Fibroblast of the aortic adventitia (primary cell): ENCODE results near the gene AP3S2. TPM values are rescaled to one million over a fixed set of nuclear protein-coding genes. Genes with fewer than 3 reads are reported as not detected.

Experiments
- DNase-seq: peaks from one replicate; pipeline ENCODE4 v3.0.0-alpha.2; 2010; ENCODE audit warnings: low read depth
- H3K4me3 ChIP-seq: 2 replicates; pipeline ENCODE4 v1.5.1; 2011; ENCODE audit warnings: low read depth, mild to moderate bottlenecking, control low read depth, low read length, moderate library complexity
- CTCF ChIP-seq: IDR thresholded peaks from 2 replicates; pipeline ENCODE4 v1.5.1; 2011; ENCODE audit warnings: mild to moderate bottlenecking, low read length, control low read depth, inconsistent platforms; ENCODE audit not compliant: insufficient read depth
- total RNA-seq: library from RNA; depleted of rRNA; stranded (reverse); fragments of >200 nt; gene quantifications from 2 replicates; pipeline ENCODE4 v1.2.3, GENCODE V29; 2012; ENCODE audit warnings: low replicate concordance

Gene AP3S2
- total RNA-seq, 1 donor: 63.5 TPM

GRCh38 chr15:89806210-89806558 is 87.6 kb downstream of the AP3S2 start:
- no peak overlapping the region for H3K4me3 ChIP-seq
- TF ChIP-seq CTCF: no peak
- DNase-seq: no peak

GRCh38 chr15:89805241-89806209 is 88.3 kb downstream of the AP3S2 start:
- H3K4me3 ChIP-seq: no peak overlapping the region
- TF ChIP-seq CTCF: no peak
- no peak for DNase-seq

GRCh38 chr15:89803941-89804800 is 89.6 kb downstream of the AP3S2 start:
- TF ChIP-seq CTCF: no peak
- DNase-seq: no peak
- H3K4me3 ChIP-seq: no peak overlapping the region

- no peak overlapping the region for H3K4me3 ChIP-seq
- TF ChIP-seq CTCF: no peak
- no peak for DNase-seq
Observed at GRCh38 chr15:89802986-89803824, 90.6 kb downstream of the AP3S2 start.

GRCh38 chr15:89802231-89802928 is 91.4 kb downstream of the AP3S2 start:
- TF ChIP-seq CTCF: no peak
- no peak for DNase-seq
- H3K4me3 ChIP-seq: no peak overlapping the region
